Measurements from ENCODE around the gene CCNYL1. TPM values are rescaled to one million over a fixed set of nuclear protein-coding genes. Genes with fewer than 3 reads are reported as not detected.
"Not testable (repeated sequence)": the region's sequence is repeated elsewhere in the genome, so short reads cannot be mapped to it uniquely, and the experiment has no call there.

CCNYL1 gene
- total RNA-seq, result 9.7 TPM

DNA sequence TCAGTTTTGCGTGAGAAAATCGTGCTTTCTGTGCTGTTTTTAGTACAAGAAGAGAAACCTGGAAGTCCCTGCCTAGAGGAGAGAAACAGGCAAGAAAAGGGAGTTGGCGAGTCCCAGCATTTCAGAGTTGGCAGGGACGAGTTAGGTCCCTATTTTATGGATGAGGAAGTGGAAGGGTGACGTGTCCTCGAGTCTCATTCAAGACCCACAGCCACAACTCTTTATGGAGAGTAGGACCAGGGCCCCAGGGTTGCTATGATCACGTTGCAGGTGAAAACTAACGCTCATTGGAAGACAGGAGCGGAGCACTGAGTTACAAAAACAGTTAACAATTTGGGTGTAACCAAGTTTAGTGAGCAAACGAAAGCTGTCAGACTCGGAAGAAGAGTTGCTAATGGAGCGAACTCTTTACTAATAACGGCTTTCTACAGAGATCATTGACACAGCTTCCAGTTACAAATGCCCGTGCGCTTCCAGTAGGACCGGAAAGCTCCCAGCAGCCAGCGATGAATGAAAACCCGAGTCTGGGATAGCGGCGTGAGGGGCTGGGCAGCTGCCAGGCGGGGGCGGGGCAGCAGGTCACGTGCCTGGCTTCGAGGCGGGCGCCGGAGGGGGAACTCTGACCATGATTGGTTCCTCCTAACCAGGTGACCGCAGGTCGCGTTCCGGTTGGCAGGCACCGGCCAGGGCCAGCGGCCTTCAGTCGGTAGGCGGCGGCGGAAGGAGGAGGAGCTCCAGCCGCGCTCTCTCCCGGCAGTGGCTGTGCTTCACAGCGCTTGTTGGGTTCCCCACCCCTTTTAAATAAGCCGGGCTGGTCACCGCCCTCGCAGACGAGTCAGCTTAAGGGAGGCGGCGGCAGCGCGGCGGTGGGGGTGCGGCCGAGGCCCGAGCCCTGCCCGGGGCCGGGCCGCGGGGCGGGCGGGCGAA is at the start of gene CCNYL1:
CCNYL1 (plus strand) TSS at position 827 of the 927 bp plus-strand sequence. CDS start 257 bp downstream, outside the sequence.
- DNase-seq (ENCODE audit: low spot score), result peak; percentile 99

DNA sequence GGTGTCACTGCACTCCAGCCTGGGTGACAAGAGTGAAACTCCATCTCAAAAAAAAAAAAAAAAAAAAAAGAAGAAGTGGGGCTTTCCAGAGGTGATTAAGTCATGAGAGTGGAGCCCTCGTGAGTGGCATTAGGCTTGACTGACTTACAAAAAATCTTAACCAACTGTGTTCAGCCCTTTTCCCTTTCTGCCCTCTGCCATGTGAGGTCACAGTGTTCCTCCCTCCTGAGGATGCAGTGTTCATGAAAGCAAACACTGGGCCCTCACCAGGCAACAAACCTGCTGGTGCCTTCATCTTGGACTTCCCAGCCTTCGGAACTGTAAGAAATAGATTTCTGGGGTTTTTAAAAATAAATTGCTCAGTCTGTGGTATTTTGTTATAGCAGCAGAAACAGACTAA is 49.2 kb upstream of the CCNYL1 start:
- DNase-seq (ENCODE audit: low spot score), result no peak

DNA sequence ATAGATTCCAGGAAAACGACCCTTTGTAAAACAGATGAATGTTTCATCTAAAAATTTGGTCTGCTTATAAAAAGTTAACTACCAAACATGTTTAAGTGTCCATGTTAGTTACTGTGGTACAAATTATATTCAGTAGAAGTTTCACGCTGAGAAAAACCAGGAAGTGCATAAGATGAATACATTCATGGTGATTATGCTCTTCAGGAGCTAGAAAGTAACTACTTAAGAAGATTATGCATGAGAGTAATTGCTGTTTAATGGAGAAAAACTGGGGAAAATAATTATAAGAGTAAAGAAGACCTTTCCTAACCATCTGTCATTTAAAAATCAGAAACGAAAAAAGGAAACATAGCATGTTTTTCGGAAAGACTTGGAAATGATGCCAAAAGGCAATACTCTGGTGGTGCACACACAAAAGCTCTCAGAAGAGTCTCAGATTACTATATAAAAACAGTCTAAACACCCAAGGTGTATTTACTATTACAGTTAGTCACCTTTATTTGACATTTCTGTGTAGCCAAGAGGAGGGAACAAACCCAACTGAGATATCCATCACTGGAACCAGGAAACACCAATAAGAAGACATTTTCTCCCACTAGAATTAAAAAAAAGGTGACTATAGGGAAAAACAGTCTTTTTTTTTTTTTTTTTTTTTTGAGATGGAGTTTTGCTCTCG is 47.4 kb upstream of the CCNYL1 start:
- DNase-seq (ENCODE audit: low spot score), result no peak

DNA sequence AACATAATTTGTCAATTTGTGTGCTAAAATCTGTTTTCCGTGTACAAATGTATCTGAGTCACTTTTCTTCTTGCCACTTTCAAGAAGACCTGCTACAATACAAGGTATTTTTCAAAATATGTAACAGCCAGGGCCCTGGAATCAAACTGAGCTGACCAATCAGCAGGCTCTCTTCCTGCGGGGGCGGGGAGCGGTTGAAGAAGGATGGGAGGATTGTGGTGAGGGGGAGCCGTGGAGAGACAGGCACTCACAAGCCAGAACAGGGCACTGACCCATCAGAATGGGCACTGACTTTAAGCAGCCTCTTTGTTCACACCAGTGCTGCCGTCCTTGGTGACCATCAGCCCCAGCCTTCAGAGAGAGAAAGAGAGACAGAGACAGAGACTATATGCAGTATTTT is 40.6 kb upstream of the CCNYL1 start:
- no peak for DNase-seq (ENCODE audit: low spot score)

DNA sequence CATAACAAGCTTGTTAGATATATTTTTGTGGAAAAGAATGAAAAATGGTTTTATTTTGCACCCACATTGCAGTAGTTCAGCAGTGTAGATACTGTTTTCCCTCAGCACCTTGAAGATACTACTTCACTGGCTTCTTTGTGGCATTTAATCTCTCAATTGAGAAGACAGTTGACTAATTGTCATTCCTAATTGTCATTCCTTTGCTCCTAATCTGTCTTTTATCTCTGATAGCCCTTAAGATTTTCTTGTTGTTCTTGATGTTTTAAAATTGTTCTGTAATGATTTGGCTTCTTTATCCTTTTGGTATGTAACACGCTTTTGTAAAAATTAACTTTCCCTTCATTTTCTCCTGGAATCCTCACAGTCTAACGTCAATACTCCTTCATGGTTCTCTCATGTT is 38.0 kb upstream of the CCNYL1 start:
- DNase-seq (ENCODE audit: low spot score), result no peak

DNA sequence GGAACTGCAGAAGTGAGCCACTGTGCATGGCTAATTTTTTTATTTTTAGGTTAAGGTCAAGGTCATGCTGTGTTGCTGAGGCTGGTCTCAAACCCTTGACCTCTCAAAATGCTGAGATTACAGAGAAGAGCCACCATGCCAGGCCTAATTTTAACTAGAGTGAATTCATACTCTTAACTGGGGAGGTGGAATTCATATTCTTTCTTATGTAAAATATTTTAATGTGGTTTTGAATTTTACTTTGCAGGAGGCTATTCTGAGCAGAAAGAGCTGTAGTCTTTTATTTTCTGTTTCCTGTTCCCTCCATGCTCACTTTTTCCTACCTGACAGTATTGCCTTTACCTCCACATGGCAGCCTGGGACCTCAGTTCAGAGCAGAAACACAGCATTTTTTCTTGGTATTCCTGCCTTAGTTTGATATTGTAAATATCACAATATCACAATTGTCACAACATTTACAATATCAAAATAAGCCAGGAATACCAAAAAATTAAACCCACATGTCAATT is 37.1 kb upstream of the CCNYL1 start:
- DNase-seq (ENCODE audit: low spot score), result no peak

DNA sequence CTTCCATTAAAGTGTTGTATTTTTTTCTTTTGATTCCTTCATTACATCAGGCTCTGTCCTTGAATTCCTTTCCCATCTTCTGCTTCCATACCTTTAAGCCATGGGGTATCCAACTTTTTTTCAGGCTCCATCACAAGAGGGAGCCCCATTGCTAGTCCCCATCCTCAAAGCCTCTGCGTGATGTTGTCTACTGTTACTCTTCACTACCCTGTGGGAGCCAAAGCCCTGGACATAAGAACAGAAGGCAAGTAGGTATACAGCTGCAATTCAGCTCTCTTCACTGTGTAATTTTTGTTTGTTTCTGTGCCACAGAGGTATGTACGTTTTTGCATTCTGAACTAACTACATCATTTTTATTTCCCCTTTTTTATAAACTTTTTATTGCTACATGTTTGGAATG is 36.6 kb upstream of the CCNYL1 start:
- DNase-seq (ENCODE audit: low spot score), result no peak

DNA sequence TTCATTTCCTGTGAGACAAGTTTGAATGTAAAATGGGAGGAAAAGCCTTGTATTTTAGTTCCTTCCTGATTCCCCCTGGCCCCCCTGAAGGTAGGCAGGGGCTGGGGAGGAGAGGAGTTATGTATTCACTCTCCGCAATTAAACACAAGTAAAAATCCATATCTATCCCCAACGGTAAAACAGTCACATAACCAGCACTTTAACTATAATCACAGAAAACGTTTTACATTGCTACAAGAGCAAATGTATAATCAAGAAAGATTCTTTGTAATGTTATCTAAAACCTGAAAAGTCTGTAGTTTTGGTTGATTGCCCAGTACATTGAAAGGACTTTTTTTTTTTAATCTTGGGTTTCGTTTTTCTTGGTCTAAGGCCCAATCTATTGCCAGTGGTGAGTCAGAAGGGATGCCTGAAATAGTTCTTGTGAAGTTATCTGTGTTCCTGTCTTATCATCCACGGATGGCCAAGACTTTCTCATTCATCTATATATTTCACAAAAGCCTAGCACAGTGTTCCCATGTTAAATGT is 34.5 kb upstream of the CCNYL1 start:
- no peak for DNase-seq (ENCODE audit: low spot score)

DNA sequence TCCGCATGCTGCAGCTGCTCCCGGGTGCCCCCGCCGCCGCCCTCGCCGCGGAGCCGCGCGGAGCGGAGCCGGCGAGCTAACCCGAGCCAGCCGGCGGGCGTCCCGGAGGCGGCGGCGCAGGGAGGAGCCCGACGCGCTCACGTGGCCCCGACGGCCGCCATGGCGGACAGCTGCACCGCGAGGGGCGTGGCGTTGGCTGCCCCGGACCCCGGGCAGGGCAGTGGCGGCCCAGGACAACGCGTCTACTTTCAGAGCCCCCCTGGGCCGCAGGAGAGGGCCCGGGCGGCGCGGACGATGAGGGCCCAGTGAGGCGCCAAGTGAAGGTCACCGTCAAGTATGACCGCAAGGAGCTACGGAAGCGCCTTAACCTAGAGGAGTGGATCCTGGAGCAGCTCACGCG is 30.0 kb upstream of the CCNYL1 start:
- no peak for DNase-seq (ENCODE audit: low spot score)

DNA sequence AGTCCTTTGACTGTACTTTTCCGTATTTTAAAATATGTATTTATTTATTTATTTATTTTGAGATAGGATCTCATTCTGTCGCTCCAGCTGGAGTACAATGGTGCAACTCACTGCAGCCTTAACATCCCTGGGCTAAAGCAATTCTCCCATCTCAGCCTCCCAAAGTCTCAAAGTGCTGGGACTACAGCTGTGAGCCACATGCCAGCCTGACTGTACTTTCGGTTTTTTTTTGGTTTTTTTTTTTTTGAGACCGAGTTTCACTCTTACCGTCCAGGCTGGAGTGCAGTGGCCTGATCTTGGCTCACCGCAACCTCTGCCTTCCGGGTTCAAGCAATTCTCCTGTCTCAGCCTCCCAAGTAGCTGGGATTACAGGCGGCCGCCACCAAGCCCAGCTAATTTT is 28.9 kb upstream of the CCNYL1 start:
- DNase-seq (ENCODE audit: low spot score), result no peak

DNA sequence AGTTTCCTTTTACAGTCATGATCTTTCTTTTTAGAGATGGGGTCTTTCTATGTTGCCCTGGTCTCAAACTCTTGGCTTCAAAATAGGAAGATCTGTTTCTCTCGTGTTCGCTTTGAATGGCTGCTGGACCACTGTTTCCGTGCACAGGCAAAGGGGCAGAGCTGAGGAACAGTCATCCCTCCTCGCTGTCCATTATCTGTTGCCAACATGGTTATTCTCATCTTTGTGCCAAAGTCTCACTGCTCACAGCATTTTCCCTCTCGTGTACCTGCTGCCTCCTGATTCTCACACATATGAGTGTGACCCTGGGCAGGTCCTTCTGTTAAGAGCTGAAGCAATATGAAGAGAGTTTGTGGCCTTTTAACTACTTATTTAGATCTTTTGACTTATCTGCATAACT is 28.0 kb upstream of the CCNYL1 start:
- DNase-seq (ENCODE audit: low spot score), result no peak

DNA sequence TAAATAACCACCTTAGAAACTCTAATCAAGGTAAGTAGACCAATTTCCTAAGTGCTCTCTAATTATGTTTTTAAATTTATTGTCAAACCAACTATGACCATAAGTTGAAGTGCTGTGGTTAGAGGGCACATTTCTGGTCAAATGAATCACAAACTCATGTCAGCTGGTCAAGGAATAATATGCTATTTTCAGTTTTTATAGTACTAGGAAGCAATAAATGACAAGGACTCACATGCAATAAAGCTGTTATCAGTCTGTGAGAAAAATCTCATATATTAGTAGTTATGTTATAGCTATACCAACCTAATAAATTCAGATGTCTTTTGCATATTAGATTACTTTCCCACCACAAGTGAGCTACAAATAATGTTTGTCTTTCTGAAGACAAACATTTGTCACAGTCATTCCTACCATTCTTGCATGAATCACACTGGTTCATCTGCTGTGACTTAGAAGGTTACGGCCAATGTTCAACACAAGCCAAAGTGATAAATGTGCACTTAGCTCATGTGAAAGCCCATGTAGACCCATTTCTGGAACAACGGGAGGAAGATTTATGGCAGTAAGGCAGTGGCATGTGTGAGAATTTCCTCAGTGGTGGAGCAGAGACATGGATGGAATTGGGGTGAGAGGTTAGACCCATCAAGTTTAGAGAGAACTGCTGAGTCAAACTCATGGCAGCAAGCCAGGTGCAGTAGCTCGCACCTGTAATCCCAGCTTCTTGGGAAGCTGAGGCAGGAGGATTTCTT is 27.4 kb upstream of the CCNYL1 start:
- no peak for DNase-seq (ENCODE audit: low spot score)

DNA sequence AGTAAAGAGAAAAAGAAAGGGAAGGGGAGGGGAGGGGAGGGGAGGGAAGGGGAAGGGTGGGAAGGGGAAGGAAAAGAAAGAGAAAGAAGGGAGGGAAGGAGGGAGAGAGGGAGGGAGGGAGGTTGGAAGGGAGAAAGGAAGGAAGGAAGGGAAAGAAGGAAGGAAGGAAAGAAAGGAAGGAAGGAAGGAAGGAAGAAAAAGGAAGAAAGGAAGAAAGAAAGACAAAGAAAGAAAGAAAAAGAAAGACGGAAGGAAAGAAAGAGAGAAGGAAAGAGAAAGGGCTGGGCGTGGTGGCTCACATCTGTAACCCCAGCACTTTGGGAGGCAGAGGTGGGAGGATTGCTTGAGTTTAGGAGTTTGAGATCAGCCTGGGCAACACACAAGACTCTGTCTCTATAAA is 24.6 kb upstream of the CCNYL1 start:
- DNase-seq (ENCODE audit: low spot score), result no peak

DNA sequence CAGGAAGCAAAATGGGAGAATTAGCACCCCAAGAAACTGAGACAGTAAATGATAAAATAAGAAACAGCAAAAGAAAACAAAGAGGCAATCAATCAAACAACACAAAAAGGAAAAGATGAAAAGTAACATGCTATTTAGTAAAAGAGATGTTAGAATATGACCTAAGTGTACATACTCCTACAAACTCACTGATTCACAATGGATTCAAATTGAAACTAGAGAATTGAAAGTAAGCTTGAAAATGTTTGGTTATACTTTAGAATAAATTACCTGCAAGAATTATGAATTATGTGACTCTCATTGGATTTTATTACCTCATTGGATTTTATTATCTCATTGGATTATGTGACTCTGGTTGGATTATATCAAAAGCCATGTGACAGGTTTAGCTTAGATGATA is 22.8 kb upstream of the CCNYL1 start:
- DNase-seq (ENCODE audit: low spot score), result no peak

DNA sequence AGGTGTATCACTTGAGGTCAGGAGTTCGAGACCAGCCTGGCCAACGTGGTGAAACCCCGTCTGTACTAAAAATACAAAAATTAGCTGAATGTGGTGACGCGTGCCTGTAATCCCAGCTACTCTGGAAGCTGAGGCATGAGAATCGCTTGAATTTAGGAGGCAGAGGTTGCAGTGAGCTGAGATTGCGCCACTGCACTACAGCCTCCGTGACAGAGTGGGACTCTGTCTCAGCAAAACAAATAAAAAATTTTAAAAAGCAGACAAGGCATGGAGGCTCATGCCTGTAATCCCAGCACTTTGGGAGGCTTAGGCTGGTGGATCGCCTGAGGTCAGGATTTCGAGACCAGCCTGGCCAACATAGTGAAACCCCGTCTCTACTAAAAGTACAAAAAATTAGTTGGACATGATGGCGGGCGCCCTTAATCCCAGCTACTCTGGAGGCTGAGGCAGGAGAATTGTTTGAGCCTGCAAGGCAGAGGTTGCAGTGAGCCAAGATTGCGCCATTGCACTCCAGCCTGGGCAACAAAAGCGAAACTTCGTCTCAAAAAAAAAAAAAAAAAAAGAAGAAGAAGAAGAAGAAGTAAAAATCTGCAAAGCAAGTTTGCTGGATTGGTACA is 20.5 kb upstream of the CCNYL1 start:
- DNase-seq (ENCODE audit: low spot score), result not testable (repeated sequence)

DNA sequence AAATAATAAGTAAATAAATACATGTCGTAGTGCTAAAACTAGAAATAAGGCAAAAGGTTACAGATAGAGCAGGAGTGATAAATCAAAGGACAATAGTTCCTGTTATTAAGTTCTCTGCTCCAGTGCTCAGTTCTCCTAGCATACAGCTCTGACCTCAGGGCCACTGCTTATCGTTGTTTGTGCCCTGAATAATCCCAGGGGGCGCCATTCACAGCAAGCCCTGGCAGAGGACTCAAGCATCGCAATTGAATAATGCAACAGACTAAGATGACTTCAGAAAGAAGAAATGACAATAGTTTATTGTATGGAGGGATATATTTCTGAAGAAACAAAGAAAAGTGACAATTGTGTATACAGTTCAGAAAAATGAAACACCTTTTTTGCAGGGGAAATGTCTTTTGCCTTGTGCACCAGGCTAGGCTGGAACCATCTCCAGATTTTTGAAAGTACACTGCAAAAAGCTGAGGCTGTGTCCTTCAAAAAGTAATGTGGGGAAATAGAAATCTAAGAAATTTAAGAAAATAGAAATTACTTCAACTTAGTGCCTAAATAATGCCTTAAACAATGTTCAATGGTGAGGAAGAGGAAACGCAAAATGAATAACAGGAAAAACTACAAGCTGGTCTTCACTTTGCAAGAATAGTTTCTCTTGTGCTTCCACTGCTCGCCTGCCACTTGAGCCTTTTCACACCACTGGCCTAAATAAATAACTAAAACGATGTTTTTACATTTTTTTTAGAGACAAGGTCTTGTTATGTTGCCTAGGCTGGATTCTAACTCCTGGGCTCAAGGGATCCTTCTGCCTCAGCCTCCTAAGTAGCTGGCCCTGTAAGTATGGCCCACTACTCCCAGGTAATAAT is 19.0 kb upstream of the CCNYL1 start:
- DNase-seq (ENCODE audit: low spot score), result no peak

DNA sequence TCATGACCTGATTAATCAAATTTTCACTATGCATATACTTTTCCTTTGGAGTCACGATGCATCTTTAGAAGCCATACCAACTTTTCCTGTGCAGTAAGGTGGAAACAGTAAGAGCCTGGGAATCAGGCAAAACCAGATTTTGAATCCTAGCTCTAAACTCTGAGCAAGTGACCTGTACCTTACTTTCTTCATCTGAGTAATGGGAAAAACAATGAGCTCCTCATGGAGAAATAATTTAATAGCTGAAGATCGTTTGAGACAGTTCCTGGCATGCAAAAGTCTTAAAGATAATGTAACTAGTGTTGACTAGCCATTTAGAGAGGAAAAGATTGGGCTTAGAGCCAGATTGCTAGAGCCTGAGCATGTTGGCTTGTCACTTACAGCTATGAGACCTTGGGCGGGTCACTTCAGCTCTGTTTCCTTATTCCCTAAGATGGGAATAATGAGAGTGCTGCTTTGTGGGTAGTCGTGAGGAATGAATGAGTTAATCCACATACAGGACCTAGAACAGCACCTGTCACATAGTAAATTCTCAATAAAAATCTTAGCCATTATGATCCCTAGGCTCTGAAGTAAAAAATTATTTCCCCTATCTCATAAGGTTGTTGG is 17.7 kb upstream of the CCNYL1 start:
- DNase-seq (ENCODE audit: low spot score), result no peak

DNA sequence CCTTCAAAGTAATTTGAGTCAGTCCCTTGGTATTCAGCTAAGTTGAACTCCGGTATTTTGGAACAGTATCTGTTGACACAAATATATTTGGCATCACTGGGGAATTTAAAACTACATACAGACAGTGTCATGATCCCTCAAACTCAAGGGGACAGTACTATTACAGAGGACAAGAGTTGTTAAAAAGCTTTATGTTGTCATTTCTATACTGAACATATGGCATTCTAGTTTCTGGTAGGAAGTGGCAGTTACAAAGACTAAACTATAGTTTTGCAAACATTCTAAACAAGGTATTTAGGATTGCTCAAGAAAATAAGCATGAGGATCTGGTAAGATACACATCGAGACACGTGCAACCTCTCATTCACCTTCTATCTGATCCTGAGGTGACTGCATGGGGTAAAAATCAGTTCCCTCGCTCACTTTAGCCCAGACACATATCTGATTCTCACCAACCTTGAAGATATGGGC is 16.6 kb upstream of the CCNYL1 start:
- no peak for DNase-seq (ENCODE audit: low spot score)

DNA sequence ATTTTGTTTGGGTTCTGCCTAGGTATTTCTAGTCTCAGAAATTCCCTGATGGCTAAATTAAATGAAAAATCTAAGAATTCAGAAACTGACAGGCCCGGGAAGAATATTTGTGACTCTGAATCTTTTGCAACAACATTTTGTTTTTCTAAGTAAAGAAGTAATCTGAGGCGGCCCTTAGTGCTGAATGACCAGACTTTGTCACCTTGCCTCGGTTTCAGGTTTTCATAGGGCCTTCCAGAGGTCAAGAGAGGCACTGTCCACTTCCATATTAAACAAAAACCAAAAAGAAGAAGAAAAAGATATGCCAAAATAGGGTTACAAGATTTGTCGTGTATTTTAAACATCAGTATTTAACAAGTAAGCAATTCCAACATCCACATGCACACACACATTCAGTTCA is 16.1 kb upstream of the CCNYL1 start:
- DNase-seq (ENCODE audit: low spot score), result no peak

DNA sequence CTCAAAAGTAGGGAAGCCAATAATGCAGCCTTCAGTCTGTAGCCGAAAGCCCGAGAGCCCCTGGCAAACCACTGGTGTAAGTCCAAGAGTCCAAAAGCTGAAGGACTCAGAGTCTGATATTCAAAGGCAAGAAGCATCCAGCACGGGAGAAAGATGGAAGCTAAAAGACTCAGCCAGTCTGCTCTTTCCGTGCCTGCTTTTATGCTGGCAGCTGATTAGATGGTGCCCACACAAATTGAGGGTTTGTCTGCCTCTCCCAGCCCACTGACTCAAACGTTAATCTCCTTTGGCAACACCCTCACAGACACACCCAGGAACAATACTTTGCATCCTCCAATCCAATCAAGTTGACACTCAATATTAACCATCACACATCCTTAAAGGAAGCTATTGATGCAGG is 14.5 kb upstream of the CCNYL1 start:
- not testable (repeated sequence) for DNase-seq (ENCODE audit: low spot score)

Measured in mucosa of gallbladder (tissue), 1 donor.